ENCODE measurements around the gene ASPSCR1.

ASPSCR1 gene

GRCh38 chr17:82019690-82020571, 42.5 kb downstream of the ASPSCR1 start:
- no peaks in the 10 kb centered on the region for H3K27me3 Mint-ChIP-seq
- ATAC-seq (ENCODE audit: low read depth) (no peak), DNase-seq (ENCODE audit: low spot score in 2 of 2) (peak in 1 of 2 donors; percentile 58)
- no peaks in the 10 kb centered on the region for H3K9me3 Mint-ChIP-seq
- no peaks in the 10 kb centered on the region for H3K36me3 Mint-ChIP-seq
- H3K4me3 Mint-ChIP-seq = no peak overlapping the region
- H3K4me1 Mint-ChIP-seq = peaks cover 6% of the 10 kb centered on the region
- no peak overlapping the region for H3K27ac Mint-ChIP-seq

GRCh38 chr17:82020572-82021106, 43.2 kb downstream of the ASPSCR1 start:
- no peak for DNase-seq (ENCODE audit: low spot score in 2 of 2)
- no peak for ATAC-seq (ENCODE audit: low read depth)
- peaks cover 2% of the 10 kb centered on the region for H3K27me3 Mint-ChIP-seq
- peaks cover 2% of the 10 kb centered on the region for H3K36me3 Mint-ChIP-seq
- no peak overlapping the region for H3K4me3 Mint-ChIP-seq
- peaks cover 6% of the 10 kb centered on the region for H3K4me1 Mint-ChIP-seq
- H3K27ac Mint-ChIP-seq = no peak overlapping the region
- H3K9me3 Mint-ChIP-seq = no peaks in the 10 kb centered on the region

- DNase-seq (ENCODE audit: low spot score in 2 of 2) (no peak), ATAC-seq (ENCODE audit: low read depth) (no peak)
- Mint-ChIP-seq H3K36me3 (peaks cover 2% of the 10 kb centered on the region), H3K4me3 (peak overlapping the region; percentile 74), H3K4me1 (peaks cover 6% of the 10 kb centered on the region), H3K27me3 (peaks cover 2% of the 10 kb centered on the region), H3K9me3 (no peaks in the 10 kb centered on the region), H3K27ac (no peak overlapping the region)
These were observed 43.9 kb downstream of the ASPSCR1 start for GRCh38 chr17:82021107-82021899.

GRCh38 chr17:82021900-82022309, 44.5 kb downstream of the ASPSCR1 start:
- peak overlapping the region; percentile 74 for H3K4me3 Mint-ChIP-seq
- no peaks in the 10 kb centered on the region for H3K9me3 Mint-ChIP-seq
- H3K36me3 Mint-ChIP-seq = peaks cover 2% of the 10 kb centered on the region
- no peak for ATAC-seq (ENCODE audit: low read depth)
- H3K27ac Mint-ChIP-seq = no peak overlapping the region
- no peak for DNase-seq (ENCODE audit: low spot score in 2 of 2)
- peaks cover 6% of the 10 kb centered on the region for H3K4me1 Mint-ChIP-seq
- H3K27me3 Mint-ChIP-seq = peaks cover 2% of the 10 kb centered on the region

- ATAC-seq (ENCODE audit: low read depth) (peak; percentile 7), DNase-seq (ENCODE audit: low spot score in 2 of 2) (peak in 1 of 2 donors; percentile 90)
- Mint-ChIP-seq H3K4me3 (peak within 1 kb of the TSS; percentile 74), H3K9me3 (no peaks in the 10 kb centered on the region), H3K4me1 (peaks cover 6% of the 10 kb centered on the region), H3K27me3 (peaks cover 2% of the 10 kb centered on the region), H3K36me3 (peaks cover 2% of the 10 kb centered on the region), H3K27ac (peak within 1 kb of the TSS; percentile 48)
These were observed 45.0 kb downstream of the ASPSCR1 start, which contains the start of gene CENPX for GRCh38 chr17:82022310-82022980. CENPX (minus strand) TSS chr17:82022878; CDS start chr17:82022861, 17 bp downstream.

GRCh38 chr17:82022981-82023446, 45.6 kb downstream of the ASPSCR1 start, which contains the start of gene LRRC45:
LRRC45 (plus strand) TSS chr17:82023305; CDS start chr17:82023644, 339 bp downstream.
- peaks cover 2% of the 10 kb centered on the region for H3K36me3 Mint-ChIP-seq
- DNase-seq (ENCODE audit: low spot score in 2 of 2) (peak in 1 of 2 donors; percentile 99), ATAC-seq (ENCODE audit: low read depth) (peak; percentile 91)
- H3K9me3 Mint-ChIP-seq = no peaks in the 10 kb centered on the region
- peaks cover 2% of the 10 kb centered on the region for H3K27me3 Mint-ChIP-seq
- peak within 1 kb of the TSS; percentile 48 for H3K27ac Mint-ChIP-seq
- H3K4me1 Mint-ChIP-seq = peaks cover 6% of the 10 kb centered on the region
- peak within 1 kb of the TSS; percentile 74 for H3K4me3 Mint-ChIP-seq

- peak in 1 of 2 donors; percentile 55 for DNase-seq (ENCODE audit: low spot score in 2 of 2)
- peak overlapping the region; percentile 74 for H3K4me3 Mint-ChIP-seq
- H3K9me3 Mint-ChIP-seq = no peaks in the 10 kb centered on the region
- ATAC-seq (ENCODE audit: low read depth) = no peak
- peaks cover 2% of the 10 kb centered on the region for H3K36me3 Mint-ChIP-seq
- no peak overlapping the region for H3K27ac Mint-ChIP-seq
- peaks cover 6% of the 10 kb centered on the region for H3K4me1 Mint-ChIP-seq
- peaks cover 2% of the 10 kb centered on the region for H3K27me3 Mint-ChIP-seq
These were observed 46.2 kb downstream of the ASPSCR1 start for GRCh38 chr17:82023447-82024241.

- no peak for ATAC-seq (ENCODE audit: low read depth)
- Mint-ChIP-seq H3K4me3 (no peak overlapping the region), H3K4me1 (peaks cover 12% of the 10 kb centered on the region), H3K36me3 (peaks cover 2% of the 10 kb centered on the region), H3K27ac (no peak overlapping the region), H3K27me3 (peaks cover 4% of the 10 kb centered on the region), H3K9me3 (no peaks in the 10 kb centered on the region)
- no peak for DNase-seq (ENCODE audit: low spot score in 2 of 2)
These were observed 47.4 kb downstream of the ASPSCR1 start for GRCh38 chr17:82024859-82025258.

GRCh38 chr17:82025401-82026107, 48.1 kb downstream of the ASPSCR1 start:
- Mint-ChIP-seq H3K36me3 (peaks cover 2% of the 10 kb centered on the region), H3K9me3 (no peaks in the 10 kb centered on the region), H3K4me1 (peaks cover 14% of the 10 kb centered on the region), H3K4me3 (no peak overlapping the region), H3K27me3 (peaks cover 4% of the 10 kb centered on the region), H3K27ac (no peak overlapping the region)
- ATAC-seq (ENCODE audit: low read depth) (no peak), DNase-seq (ENCODE audit: low spot score in 2 of 2) (no peak)

GRCh38 chr17:82028246-82028645, 50.8 kb downstream of the ASPSCR1 start:
- ATAC-seq (ENCODE audit: low read depth) (no peak), DNase-seq (ENCODE audit: low spot score in 2 of 2) (no peak)
- H3K27me3 Mint-ChIP-seq = peaks cover 4% of the 10 kb centered on the region
- no peak overlapping the region for H3K27ac Mint-ChIP-seq
- peaks cover 2% of the 10 kb centered on the region for H3K36me3 Mint-ChIP-seq
- peaks cover 9% of the 10 kb centered on the region for H3K4me1 Mint-ChIP-seq
- no peaks in the 10 kb centered on the region for H3K9me3 Mint-ChIP-seq
- H3K4me3 Mint-ChIP-seq = no peak overlapping the region

- Mint-ChIP-seq H3K4me3 (peak overlapping the region; percentile 11), H3K4me1 (peaks cover 9% of the 10 kb centered on the region), H3K27ac (no peak overlapping the region), H3K9me3 (no peaks in the 10 kb centered on the region), H3K27me3 (peaks cover 4% of the 10 kb centered on the region), H3K36me3 (peaks cover 2% of the 10 kb centered on the region)
- ATAC-seq (ENCODE audit: low read depth) = no peak
- DNase-seq (ENCODE audit: low spot score in 2 of 2) = no peak
These were observed 51.5 kb downstream of the ASPSCR1 start for GRCh38 chr17:82028966-82029365.

GRCh38 chr17:82029391-82029790, 52.0 kb downstream of the ASPSCR1 start:
- H3K27ac Mint-ChIP-seq = no peak overlapping the region

More at GRCh38 chr17:82029391-82029790, 52.0 kb downstream of the ASPSCR1 start:
- peaks cover 4% of the 10 kb centered on the region for H3K27me3 Mint-ChIP-seq
- DNase-seq (ENCODE audit: low spot score in 2 of 2) (no peak), ATAC-seq (ENCODE audit: low read depth) (no peak)
- H3K9me3 Mint-ChIP-seq = no peaks in the 10 kb centered on the region
- H3K4me1 Mint-ChIP-seq = peaks cover 9% of the 10 kb centered on the region
- H3K36me3 Mint-ChIP-seq = peaks cover 2% of the 10 kb centered on the region
- peak overlapping the region; percentile 75 for H3K4me3 Mint-ChIP-seq
